ENCODE data around the gene FBXO24.
A peak's percentile ranks its signal among the peaks of the same experiment; 100 is the strongest.
"Not testable (repeated sequence)": the region's sequence is repeated elsewhere in the genome, so short reads cannot be mapped to it uniquely, and the experiment has no call there.

The FBXO24 gene

GRCh38 chr7:100561491-100562194 lies 24.5 kb upstream of the FBXO24 start:
- no peak for DNase-seq

DNA sequence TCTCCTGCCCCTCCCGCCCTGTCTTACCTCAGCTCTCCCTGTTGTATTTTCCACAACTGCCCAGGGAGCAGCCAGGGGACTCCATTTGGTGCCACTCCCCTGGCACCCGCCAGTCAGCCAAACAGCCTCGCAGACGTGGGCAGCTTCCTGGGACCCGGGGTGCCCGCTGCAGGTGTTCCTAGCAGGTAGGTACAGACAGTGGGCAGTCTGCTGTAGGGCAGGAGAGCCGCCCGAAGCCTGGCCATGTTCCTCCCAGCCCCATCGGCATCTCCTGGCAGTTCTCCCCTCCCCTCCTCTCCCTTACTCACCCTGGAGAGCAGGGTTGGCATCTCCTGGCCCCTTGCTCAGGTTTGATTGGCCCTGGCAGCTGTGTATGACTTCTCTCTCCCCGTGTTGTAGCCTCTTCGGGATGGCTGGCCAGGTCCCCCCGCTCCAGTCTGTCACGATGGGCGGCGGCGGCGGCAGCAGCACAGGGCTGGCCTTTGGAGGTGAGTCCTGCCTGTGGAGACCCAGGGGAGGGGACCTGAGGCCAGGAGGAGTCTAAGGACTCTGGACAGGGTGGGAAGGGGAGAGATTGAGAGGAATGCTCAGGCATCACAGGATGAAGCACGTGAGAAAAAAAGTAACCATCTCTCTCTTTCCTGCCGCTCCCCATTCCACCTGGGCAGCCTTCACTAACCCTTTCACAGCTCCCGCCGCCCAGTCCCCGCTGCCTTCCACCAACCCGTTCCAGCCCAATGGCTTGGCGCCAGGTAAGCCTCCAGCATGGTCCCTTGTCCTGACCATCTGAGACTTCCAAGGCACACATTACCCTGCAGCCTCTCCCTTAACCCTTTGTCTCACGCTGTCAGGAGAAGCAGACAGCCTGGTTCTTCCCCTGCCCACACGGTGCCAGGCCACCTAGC lies 23.7 kb upstream of the FBXO24 start:
- DNase-seq, result no peak

- DNase-seq, result no peak
Measured at GRCh38 chr7:100563100-100563564, 23.0 kb upstream of the FBXO24 start.

DNA sequence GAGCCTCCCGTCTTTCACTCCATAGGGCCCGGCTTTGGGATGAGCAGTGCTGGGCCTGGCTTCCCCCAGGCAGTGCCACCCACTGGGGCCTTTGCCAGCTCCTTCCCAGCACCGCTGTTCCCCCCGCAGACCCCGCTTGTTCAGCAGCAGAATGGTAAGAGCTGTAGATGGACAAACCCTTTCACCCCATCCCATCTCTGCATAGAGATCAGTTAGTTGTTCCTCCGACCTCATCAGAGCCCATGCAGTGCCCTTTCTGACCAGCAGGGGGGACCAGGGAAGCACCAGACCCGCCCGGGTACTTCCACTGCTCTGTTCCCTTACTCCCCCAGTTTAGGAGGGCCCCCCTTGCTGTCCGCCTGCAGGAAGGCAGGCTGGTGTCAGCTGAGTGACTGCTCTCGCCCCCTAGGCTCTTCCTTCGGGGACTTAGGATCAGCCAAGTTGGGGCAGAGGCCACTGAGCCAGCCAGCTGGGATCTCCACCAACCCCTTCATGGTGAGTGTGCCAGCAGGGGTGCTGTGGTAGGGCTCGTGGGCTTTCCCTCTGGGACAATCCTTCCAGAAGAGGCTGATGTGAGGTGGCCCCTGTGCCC lies 22.2 kb upstream of the FBXO24 start:
- peak; percentile 76 for DNase-seq

DNA sequence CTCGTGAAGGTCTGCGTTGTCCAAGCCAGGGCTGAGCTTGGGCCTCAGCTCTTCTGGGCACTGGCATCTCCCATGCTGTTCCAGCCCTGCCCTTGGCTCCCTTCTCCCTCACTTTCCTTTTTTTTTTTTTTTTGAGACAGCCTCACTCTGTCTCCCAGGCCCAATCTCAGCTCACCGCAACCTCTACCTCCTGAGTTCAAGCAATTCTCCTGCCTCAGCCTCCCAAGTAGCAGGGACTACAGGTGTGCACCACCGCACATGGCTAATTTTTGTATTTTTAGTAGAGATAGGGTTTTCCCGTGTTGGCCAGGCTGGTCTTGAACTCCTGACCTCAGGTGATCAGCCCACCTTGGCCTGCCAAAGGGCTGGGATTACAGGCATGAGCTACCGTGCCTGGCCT lies 21.7 kb upstream of the FBXO24 start:
- DNase-seq, result not testable (repeated sequence)

GRCh38 chr7:100565133-100565571 lies 21.0 kb upstream of the FBXO24 start:
- no peak for DNase-seq

- DNase-seq, result no peak
Measured at GRCh38 chr7:100566018-100566531, 20.1 kb upstream of the FBXO24 start.

DNA sequence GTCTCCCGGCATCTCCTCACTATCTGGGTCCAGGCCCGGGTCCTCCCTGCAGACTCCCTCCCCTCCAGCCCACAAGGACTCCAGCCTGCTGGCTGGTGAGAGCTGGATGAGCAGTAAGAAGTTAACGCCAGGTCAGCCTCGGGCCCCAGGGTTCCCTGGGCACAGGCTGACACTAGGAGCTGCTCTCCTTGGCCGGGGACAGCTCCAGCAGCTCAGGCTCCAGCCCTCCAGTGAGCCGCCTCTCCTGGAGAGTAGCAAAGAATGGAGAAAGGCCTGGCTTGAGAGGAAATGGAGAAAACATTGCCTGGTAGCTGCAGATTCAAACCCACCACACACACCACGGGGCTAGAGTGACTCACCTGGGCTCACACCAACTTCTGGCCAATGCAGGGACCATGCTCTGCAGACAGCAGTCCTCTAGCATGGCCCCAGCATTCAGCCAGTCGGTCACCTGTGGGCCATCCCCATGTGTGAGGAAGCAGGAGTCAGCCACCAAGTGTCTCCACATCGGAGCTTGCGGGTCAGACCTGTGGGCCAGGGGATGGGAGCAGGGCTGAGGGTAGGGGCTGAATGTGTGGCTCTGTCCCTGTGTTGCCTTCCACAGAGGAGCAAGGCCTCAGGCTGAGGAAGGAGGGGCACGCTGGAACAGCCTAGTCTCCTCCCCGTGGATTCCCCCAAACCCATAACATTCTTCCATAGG lies 18.9 kb upstream of the FBXO24 start:
- no peak for DNase-seq

GRCh38 chr7:100567751-100568175 lies 18.4 kb upstream of the FBXO24 start:
- DNase-seq, result no peak

- no peak for DNase-seq
Measured at GRCh38 chr7:100568176-100568895, 17.8 kb upstream of the FBXO24 start.

- peak; percentile 51 for DNase-seq
Measured at GRCh38 chr7:100568896-100569844, 17.0 kb upstream of the FBXO24 start.

DNA sequence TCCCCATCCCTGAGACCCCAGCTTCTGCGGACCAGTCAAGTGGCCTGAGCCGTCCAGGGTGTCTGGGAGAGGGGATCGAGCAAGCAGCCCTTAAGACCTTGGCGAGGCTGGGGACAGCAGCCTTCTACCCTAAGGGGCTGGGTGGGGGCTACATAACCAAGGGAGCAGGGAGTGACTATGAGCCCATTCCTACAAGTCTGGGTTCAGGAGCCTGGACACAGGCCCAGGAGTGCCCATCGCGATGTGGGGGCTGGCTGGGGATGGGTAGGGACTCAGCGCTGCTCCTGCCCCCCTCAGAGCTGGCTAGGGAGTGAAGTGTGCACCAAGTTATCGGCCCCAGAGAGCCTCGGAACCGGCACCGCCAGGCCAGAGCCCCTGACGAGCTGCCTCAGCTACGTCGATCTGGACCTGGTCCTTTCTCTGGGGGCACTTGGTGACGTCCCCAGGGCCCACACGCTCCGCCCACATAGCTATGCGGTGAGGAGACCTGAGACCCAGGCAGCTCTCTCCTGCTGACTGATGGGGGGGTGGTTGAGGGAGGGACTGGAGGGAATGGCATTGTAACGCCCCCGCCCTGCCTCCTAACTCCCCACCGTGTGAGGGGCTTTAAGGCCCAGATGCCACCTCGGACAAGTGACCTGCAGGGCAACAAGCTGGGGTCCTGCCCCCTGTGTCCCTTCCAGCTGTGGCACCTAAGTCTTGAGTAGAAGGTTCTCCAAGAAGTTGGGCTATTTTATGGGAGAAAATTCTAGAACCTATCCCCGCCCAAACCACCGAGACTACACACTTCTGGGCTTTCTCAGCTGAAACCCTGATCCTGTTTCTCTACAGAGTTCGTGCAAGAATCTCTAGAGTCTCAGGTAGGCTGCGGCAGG lies 14.9 kb upstream of the FBXO24 start:
- DNase-seq, result no peak

GRCh38 chr7:100571829-100572116 lies 14.4 kb upstream of the FBXO24 start:
- DNase-seq, result no peak

- DNase-seq, result no peak
Measured at GRCh38 chr7:100572281-100572948, 13.7 kb upstream of the FBXO24 start.

- no peak for DNase-seq
Measured at GRCh38 chr7:100572949-100573675, 13.0 kb upstream of the FBXO24 start.

DNA sequence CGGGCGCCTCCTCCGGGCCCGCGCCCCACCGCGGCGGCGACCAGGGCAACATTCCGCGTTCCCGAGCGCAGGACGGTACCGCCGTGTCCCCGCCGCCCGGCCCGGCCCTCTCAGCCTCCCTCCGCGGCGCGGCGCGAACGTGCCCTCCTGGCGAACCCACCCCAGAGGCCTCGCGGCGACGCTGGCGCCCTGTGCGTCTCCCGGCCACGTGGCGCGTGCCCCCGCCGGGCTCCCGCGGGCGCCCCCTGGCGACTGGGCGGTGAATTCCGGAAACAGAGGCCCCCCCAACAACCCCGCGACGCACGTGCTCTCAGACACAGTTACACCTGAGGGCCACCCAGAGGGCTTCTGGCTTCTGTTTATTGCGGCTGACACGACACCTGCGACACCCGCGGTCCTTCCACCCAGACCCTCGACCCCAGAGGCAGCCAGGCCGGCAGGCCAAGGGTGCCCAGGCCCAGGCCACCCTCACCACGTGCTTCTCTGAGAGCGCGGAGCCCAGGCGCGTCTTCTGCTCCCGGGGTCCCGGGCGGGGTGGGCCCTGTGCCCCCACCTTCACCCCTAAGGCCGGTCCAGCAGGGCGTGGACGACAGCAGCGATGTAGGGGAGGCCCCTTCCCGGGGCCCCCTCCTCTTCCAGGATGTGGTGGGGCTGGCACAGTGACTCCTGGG lies 12.3 kb upstream of the FBXO24 start, which contains the start of gene SAP25:
Gene SAP25, minus strand, starts transcription at position 210 of the 671 bp plus-strand sequence. Its CDS starts 158 bp downstream, at position 52.
- DNase-seq, result no peak

- DNase-seq, result no peak
Measured at GRCh38 chr7:100574362-100575205, 11.5 kb upstream of the FBXO24 start.
